Ectodermal cell (in vitro differentiated cells): ENCODE measurements around the gene BAHCC1.

Experiments used
- H3K27ac ChIP-seq: 2 replicates; pipeline ENCODE4 v1.7.0; 2013; ENCODE audit warnings: mild to moderate bottlenecking, low read depth, low read length; ENCODE audit not compliant: insufficient read depth, poor library complexity, severe bottlenecking
- H3K27me3 ChIP-seq: 2 replicates; pipeline ENCODE4 v1.7.0; 2013; ENCODE audit warnings: mild to moderate bottlenecking, low read length; ENCODE audit not compliant: insufficient read depth, control insufficient read depth, poor library complexity, severe bottlenecking
- H3K36me3 ChIP-seq: one replicate; pipeline ENCODE4 v1.7.0; 2013; ENCODE audit warnings: low read length; ENCODE audit not compliant: control insufficient read depth, insufficient read depth
- H3K4me1 ChIP-seq: one replicate; pipeline ENCODE4 v1.7.0; 2013; ENCODE audit warnings: low read length; ENCODE audit not compliant: control insufficient read depth, insufficient read depth
- H3K4me3 ChIP-seq: 2 replicates; pipeline ENCODE4 v1.7.0; 2013; ENCODE audit warnings: low read depth, low read length, control low read depth; ENCODE audit not compliant: insufficient read depth
- H3K9me3 ChIP-seq: 2 replicates; pipeline ENCODE4 v1.7.0; 2013; ENCODE audit warnings: mild to moderate bottlenecking, low read length, moderate library complexity; ENCODE audit not compliant: control insufficient read depth
- WGBS, 2 experiments: methylation state at CpG; one replicate each; pipeline ENCODE4 v1.1.7; 2013; ENCODE audit warnings: missing lambda C conversion rate in 2 of 2; 5-methylcytosine and 5-hydroxymethylcytosine counted together

BAHCC1 gene

DNA sequence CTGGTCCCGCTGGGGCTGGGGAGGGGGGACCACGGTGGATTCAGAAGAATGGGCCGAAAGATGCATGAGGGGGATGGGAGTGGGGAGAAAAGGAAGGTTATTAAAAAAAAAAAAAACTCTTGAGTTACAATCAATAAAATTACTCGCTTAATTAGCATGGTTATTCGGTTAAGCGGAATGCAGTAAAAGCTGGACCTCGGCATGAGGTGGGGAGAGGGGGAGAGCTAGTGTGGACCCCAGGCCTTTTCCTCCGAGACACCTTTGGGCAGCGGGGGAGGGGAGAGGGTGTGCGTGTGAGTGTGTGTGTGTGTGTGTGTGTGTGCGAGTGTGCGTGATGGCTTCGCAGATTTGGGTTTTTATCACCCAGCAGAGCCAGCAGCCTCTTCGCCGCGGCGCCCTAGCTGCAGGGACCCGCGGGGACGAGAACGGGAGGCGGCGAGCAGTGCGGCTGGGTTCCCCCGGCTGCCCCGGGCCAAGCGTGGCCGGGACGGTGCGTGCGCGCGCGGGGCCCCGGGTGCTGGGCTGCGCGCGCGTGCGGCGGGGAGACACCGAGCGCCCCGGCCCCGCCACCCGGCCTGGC, 3.7 kb downstream of the BAHCC1 start:
- H3K36me3 ChIP-seq, result no peaks in the 10 kb centered on the region
- H3K4me1 ChIP-seq, result peaks cover 39% of the 10 kb centered on the region
- no peak overlapping the region for H3K27ac ChIP-seq
- peak overlapping the region; percentile 86 for H3K4me3 ChIP-seq
- H3K27me3 ChIP-seq, result peaks cover 50% of the 10 kb centered on the region
- no peaks in the 10 kb centered on the region for H3K9me3 ChIP-seq
- 1 to 3% methylated on average over 39 to 41 of the region's 46 CpGs for WGBS, 2 experiments

DNA sequence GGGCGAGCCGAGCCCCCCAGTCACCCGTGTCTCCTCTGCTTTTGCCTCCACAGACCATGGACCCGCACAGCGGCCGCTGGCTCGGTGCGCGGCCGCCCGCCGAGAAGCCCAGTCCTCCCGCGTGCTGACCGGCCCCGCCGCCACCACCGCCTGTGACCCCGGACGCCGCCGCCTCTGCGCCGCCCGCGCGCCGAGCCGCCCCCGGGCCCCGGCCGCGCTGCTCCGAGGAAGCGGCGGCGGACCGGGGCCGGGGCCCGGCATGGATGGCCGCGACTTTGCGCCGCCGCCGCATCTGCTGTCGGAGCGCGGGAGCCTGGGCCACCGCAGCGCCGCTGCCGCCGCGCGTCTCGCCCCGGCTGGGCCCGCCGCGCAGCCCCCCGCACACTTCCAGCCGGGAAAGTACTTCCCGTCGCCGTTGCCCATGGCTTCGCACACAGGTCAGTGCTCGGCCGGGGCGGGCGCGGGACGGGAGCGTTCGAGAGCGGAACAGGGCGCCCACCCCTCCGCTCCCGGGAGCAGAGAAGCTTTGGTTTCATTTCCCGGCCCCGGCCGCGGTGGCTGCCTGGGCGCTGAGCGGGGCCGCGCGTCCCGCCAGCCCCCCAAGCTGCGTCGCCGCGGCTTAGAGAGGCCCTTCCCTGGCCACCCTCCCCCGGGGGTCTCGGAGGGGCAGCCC, 4.4 kb downstream of the BAHCC1 start:
- H3K4me1 ChIP-seq, result peaks cover 34% of the 10 kb centered on the region
- peak overlapping the region; percentile 67 for H3K27ac ChIP-seq
- peaks cover 56% of the 10 kb centered on the region for H3K27me3 ChIP-seq
- WGBS, 2 experiments, result 0% methylated on average over 95 of the region's 95 CpGs
- no peaks in the 10 kb centered on the region for H3K9me3 ChIP-seq
- peak overlapping the region; percentile 86 for H3K4me3 ChIP-seq
- no peaks in the 10 kb centered on the region for H3K36me3 ChIP-seq

- Histone ChIP-seq H3K27ac (peak overlapping the region; percentile 67), H3K36me3 (no peaks in the 10 kb centered on the region), H3K4me3 (peak overlapping the region; percentile 86), H3K4me1 (peaks cover 40% of the 10 kb centered on the region), H3K9me3 (no peaks in the 10 kb centered on the region), H3K27me3 (peaks cover 56% of the 10 kb centered on the region)
- 1 to 2% methylated on average over 67 of the region's 67 CpGs for WGBS, 2 experiments
Measured at GRCh38 chr17:81400154-81400977, 5.1 kb downstream of the BAHCC1 start.

- WGBS, 2 experiments, result 22 to 24% methylated on average over 20 of the region's 20 CpGs
- H3K9me3 ChIP-seq, result no peaks in the 10 kb centered on the region
- H3K36me3 ChIP-seq, result no peaks in the 10 kb centered on the region
- peak overlapping the region; percentile 67 for H3K27ac ChIP-seq
- peak overlapping the region; percentile 86 for H3K4me3 ChIP-seq
- peaks cover 47% of the 10 kb centered on the region for H3K4me1 ChIP-seq
- peaks cover 56% of the 10 kb centered on the region for H3K27me3 ChIP-seq
Measured at GRCh38 chr17:81400996-81401722, 5.9 kb downstream of the BAHCC1 start.

GRCh38 chr17:81401723-81402529, 6.7 kb downstream of the BAHCC1 start:
- 25 to 26% methylated on average over 19 of the region's 19 CpGs for WGBS, 2 experiments
- no peak overlapping the region for H3K27ac ChIP-seq
- H3K27me3 ChIP-seq, result peaks cover 56% of the 10 kb centered on the region
- peaks cover 48% of the 10 kb centered on the region for H3K4me1 ChIP-seq
- no peaks in the 10 kb centered on the region for H3K36me3 ChIP-seq
- H3K9me3 ChIP-seq, result no peaks in the 10 kb centered on the region
- H3K4me3 ChIP-seq, result no peak overlapping the region

DNA sequence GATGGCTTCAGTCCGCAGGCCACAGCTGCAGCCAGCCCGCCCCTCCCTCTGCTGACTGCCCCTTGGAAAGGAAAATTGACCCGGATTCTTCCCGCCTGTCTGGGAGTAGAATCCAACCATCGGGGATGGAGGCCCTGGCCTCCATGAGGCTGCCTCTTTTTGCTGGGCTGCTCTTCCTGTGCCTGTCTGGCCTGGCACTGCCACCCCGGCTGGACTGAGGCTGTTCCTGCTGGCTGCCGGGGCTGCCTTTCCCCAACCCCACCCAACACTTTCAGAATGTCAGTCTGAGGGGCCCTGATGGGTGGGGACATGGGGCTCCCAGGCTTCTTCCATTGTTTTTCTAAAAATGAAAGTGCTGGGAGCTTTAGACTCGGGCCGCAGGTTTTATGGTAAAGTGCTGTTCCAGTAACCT, 7.3 kb downstream of the BAHCC1 start:
- Histone ChIP-seq H3K27ac (no peak overlapping the region), H3K27me3 (peaks cover 61% of the 10 kb centered on the region)

GRCh38 chr17:81402981-81403467, 7.8 kb downstream of the BAHCC1 start:
- Histone ChIP-seq H3K4me1 (peaks cover 45% of the 10 kb centered on the region), H3K36me3 (no peaks in the 10 kb centered on the region), H3K4me3 (no peak overlapping the region), H3K27me3 (peaks cover 57% of the 10 kb centered on the region), H3K27ac (no peak overlapping the region), H3K9me3 (no peaks in the 10 kb centered on the region)
- 36 to 43% methylated on average over 9 of the region's 9 CpGs for whole genome bisulfite sequencing, 2 experiments

More for the DNA sequence above, 7.3 kb downstream of the BAHCC1 start:
- Histone ChIP-seq H3K4me1 (peaks cover 48% of the 10 kb centered on the region), H3K36me3 (no peaks in the 10 kb centered on the region), H3K4me3 (no peak overlapping the region), H3K9me3 (no peaks in the 10 kb centered on the region)
- 53% methylated on average over 9 of the region's 9 CpGs for WGBS, 2 experiments

- peaks cover 48% of the 10 kb centered on the region for H3K27me3 ChIP-seq
- H3K36me3 ChIP-seq, result no peaks in the 10 kb centered on the region
- no peak overlapping the region for H3K27ac ChIP-seq
- 57 to 59% methylated on average over 39 of the region's 39 CpGs for WGBS, 2 experiments
- peaks cover 45% of the 10 kb centered on the region for H3K4me1 ChIP-seq
- H3K9me3 ChIP-seq, result no peaks in the 10 kb centered on the region
- no peak overlapping the region for H3K4me3 ChIP-seq
Measured at GRCh38 chr17:81403671-81404534, 8.6 kb downstream of the BAHCC1 start.
